ACC112 (cell line): ENCODE data around the gene NUCB2.

Source experiments
- H2AFZ ChIP-seq: fragments of 200-600 bp; sonication (generic); one replicate; pipeline ENCODE4 v1.6.0; 2017; ENCODE audit warnings: antibody characterized with exemption, low read length; ENCODE audit not compliant: unreplicated experiment
- H3K27ac ChIP-seq: fragments of 200-600 bp; sonication (generic); 2 replicates; pipeline ENCODE4 v1.5.1; 2014; ENCODE audit warnings: low read depth, mild to moderate bottlenecking, antibody characterized with exemption, low read length, moderate library complexity
- H3K27me3 ChIP-seq: fragments of 200-600 bp; sonication (generic); 2 replicates; pipeline ENCODE4 v1.6.1; 2014; ENCODE audit warnings: mild to moderate bottlenecking, antibody characterized with exemption, low read length, moderate library complexity, mixed read lengths; ENCODE audit not compliant: insufficient read depth
- H3K36me3 ChIP-seq: fragments of 200-600 bp; sonication (generic); 2 replicates; pipeline ENCODE4 v1.6.1; 2016; ENCODE audit warnings: mild to moderate bottlenecking, antibody characterized with exemption, low read length, moderate library complexity, mixed read lengths; ENCODE audit not compliant: insufficient read depth
- H3K4me1 ChIP-seq: fragments of 200-600 bp; sonication (generic); one replicate; pipeline ENCODE4 v1.6.1; 2016; ENCODE audit warnings: low read length, mixed read lengths; ENCODE audit not compliant: insufficient read depth, unreplicated experiment, control insufficient read depth
- H3K4me3 ChIP-seq: fragments of 200-600 bp; sonication (generic); 2 replicates; pipeline ENCODE4 v1.5.1; 2014; ENCODE audit warnings: mild to moderate bottlenecking, low read depth, low read length
- H3K79me2 ChIP-seq: fragments of 200-600 bp; sonication (generic); one replicate; pipeline ENCODE4 v1.6.0; 2016; ENCODE audit warnings: low read length; ENCODE audit not compliant: control insufficient read depth, unreplicated experiment, insufficient read depth

The NUCB2 gene

DNA sequence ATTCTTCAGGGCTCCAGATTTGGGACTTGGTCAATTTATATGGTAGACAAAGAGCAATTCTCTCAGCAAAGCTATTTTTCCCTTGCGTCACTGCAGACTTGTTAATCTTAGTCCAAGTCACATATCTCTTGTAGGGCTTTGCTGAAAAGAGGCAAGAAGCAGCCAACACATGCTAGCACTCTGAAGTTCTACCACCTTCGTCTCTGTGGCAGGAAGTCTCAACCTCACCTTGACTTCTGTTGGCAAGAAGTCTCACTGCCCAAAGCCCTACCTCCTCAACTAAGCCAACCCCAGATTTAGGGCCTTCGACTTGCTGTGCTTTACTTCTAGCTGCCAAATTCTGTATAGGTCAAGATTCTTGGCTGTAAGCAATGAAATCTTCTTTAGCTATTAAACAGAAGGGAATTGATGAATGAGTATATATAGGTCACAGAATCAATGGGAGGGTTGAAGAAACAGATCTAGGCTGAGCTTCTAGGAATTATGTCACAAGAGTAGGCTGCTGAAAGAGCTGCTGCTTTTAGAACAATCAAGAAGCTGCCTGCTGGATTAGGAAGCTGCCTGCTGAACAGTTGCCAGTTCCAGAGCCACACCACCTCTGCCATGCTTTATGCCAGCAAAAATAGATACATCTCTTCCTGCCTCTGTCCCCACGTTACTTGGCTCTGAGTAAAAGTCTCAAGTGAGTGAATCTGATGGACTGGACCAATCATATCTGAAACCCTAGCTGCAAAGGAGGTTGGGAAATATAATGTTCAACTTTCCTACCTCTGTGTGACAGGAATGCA, 57.5 kb downstream of the NUCB2 start:
- H3K4me1 ChIP-seq = no peaks in the 10 kb centered on the region
- H2AFZ ChIP-seq = no peak overlapping the region
- H3K79me2 ChIP-seq = no peaks in the 10 kb centered on the region
- no peak overlapping the region for H3K4me3 ChIP-seq
- H3K36me3 ChIP-seq = 0 out of 2 replicates have a peak, but pooled peaks cover 5% of the 10 kb centered on the region
- H3K27me3 ChIP-seq = no peaks in the 10 kb centered on the region
- H3K27ac ChIP-seq = no peak overlapping the region

- H3K27ac ChIP-seq = peak overlapping the region; percentile 57
Observed at GRCh38 chr11:17343257-17343656, 66.7 kb downstream of the NUCB2 start.

DNA sequence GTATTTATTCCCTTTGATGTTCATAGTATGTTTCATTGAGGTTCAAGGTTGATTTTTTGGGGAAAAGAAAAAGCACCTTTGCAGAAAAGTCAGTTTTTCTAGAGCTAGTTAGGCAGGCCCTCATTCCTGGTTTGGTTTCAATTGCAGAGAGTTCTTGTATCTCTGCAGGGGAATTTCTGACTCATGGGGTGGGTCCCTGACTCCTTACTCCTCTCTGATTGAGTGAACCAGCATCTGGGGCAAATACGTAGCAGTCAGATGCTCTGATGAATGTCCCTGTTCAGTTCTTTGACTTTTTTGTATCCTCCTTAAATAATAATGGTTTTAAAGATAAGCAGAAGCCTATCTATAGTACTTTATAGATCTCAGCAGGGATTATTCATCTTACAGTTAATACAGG, 67.4 kb downstream of the NUCB2 start:
- Histone ChIP-seq H3K36me3 (no peaks in the 10 kb centered on the region), H2AFZ (no peak overlapping the region), H3K4me1 (peaks cover 12% of the 10 kb centered on the region), H3K27ac (peak overlapping the region; percentile 57), H3K27me3 (no peaks in the 10 kb centered on the region), H3K4me3 (no peak overlapping the region), H3K79me2 (no peaks in the 10 kb centered on the region)

More at GRCh38 chr11:17343257-17343656, 66.7 kb downstream of the NUCB2 start:
- peaks cover 12% of the 10 kb centered on the region for H3K4me1 ChIP-seq
- no peaks in the 10 kb centered on the region for H3K79me2 ChIP-seq
- H3K4me3 ChIP-seq = no peak overlapping the region
- no peak overlapping the region for H2AFZ ChIP-seq
- no peaks in the 10 kb centered on the region for H3K36me3 ChIP-seq
- no peaks in the 10 kb centered on the region for H3K27me3 ChIP-seq

- no peak overlapping the region for H3K27ac ChIP-seq
- no peaks in the 10 kb centered on the region for H3K79me2 ChIP-seq
- no peak overlapping the region for H2AFZ ChIP-seq
- H3K27me3 ChIP-seq = no peaks in the 10 kb centered on the region
- no peaks in the 10 kb centered on the region for H3K36me3 ChIP-seq
- H3K4me3 ChIP-seq = no peak overlapping the region
- H3K4me1 ChIP-seq = peaks cover 12% of the 10 kb centered on the region
Observed at GRCh38 chr11:17347676-17348075, 71.1 kb downstream of the NUCB2 start.

- Histone ChIP-seq H2AFZ (no peak overlapping the region), H3K4me3 (peak overlapping the region; percentile 88), H3K79me2 (peaks cover 4% of the 10 kb centered on the region), H3K36me3 (no peaks in the 10 kb centered on the region), H3K4me1 (peaks cover 8% of the 10 kb centered on the region), H3K27me3 (no peaks in the 10 kb centered on the region), H3K27ac (no peak overlapping the region)
Observed at GRCh38 chr11:17350455-17351171, 74.1 kb downstream of the NUCB2 start.

DNA sequence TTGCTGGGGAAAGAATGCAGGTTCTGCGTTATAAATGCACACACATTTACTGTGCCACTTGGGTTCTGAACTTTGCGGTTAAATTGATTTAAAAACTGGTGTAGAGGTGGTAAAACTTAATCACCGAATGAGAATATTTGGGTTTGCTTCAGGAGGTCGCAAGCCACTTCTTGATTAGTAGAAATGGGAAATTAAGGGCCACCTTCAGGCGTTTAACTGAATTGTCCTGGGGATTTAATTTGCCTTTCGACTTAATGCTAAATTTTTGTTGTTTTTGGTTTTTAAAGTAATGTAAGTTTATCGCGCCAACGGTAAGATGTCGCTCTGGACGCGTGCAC, 74.6 kb downstream of the NUCB2 start:
- no peaks in the 10 kb centered on the region for H3K36me3 ChIP-seq
- peaks cover 4% of the 10 kb centered on the region for H3K79me2 ChIP-seq
- peak overlapping the region; percentile 95 for H2AFZ ChIP-seq
- H3K4me3 ChIP-seq = peak overlapping the region; percentile 88
- peak overlapping the region; percentile 59; the same call in 1 of the 2 replicates for H3K27ac ChIP-seq
- H3K27me3 ChIP-seq = no peaks in the 10 kb centered on the region
- peaks cover 8% of the 10 kb centered on the region for H3K4me1 ChIP-seq

- Histone ChIP-seq H3K27ac (peak within 1 kb of the TSS; percentile 59; the same call in 1 of the 2 replicates), H2AFZ (peak within 1 kb of the TSS; percentile 95)
Observed at GRCh38 chr11:17351510-17352176, 75.1 kb downstream of the NUCB2 start, which contains the start of gene NCR3LG1. Gene NCR3LG1 (plus strand): TSS chr11:17351800. CDS start chr11:17351970, 170 bp downstream.

DNA sequence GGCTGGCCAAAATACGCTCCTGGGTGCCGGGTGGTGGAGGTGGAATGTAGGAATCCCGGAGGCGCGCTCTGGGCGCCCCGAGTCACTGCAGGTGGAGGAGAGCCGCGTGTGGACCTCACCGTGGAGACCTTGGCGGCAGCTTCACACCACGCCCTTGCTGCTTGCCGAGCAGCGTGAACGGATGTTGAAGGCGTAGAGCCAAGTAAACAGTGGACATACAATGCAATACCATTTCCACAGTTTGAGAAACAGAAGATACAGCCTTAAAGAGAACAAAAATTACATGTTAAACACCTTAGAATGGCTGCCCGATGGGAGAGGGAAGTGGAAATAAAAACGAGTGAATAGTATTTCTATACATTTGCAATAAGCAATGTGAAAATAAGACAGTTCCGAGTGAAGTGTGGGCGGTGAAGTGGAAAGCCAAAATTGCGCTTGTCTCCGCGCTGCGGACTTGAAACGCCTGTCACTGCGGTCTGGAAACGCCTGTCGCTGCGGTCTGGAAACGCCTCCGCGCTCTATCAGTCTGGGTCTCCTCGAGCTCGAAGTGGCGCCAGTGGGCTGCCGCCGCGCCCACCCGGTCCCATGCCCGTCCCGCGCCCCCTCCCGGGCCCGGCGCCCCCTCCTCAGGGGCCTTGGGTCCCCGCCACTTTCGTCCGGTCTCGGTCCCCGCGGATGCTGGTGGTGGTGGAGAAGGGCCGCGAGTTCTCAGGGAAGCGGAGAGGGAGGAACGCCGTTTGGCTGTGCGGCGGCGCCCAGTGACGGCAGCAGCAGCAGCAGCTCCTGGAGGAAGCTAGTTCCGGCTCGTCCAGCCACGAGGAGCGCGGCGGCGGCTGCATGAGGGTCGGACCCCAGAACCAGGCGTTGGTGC, 76.6 kb downstream of the NUCB2 start:
- Histone ChIP-seq H3K27me3 (no peaks in the 10 kb centered on the region), H3K36me3 (peaks cover 15% of the 10 kb centered on the region), H3K79me2 (peaks cover 8% of the 10 kb centered on the region), H3K4me3 (peak overlapping the region; percentile 88), H3K27ac (peak overlapping the region; percentile 61), H2AFZ (peak overlapping the region; percentile 100), H3K4me1 (peaks cover 8% of the 10 kb centered on the region)

More at GRCh38 chr11:17351510-17352176, 75.1 kb downstream of the NUCB2 start, which contains the start of gene NCR3LG1:
- Histone ChIP-seq H3K79me2 (peaks cover 8% of the 10 kb centered on the region), H3K4me1 (peaks cover 8% of the 10 kb centered on the region), H3K4me3 (peak within 1 kb of the TSS; percentile 88), H3K27me3 (no peaks in the 10 kb centered on the region), H3K36me3 (peaks cover under 1% of the 10 kb centered on the region; the same call in 1 of the 2 replicates)

DNA sequence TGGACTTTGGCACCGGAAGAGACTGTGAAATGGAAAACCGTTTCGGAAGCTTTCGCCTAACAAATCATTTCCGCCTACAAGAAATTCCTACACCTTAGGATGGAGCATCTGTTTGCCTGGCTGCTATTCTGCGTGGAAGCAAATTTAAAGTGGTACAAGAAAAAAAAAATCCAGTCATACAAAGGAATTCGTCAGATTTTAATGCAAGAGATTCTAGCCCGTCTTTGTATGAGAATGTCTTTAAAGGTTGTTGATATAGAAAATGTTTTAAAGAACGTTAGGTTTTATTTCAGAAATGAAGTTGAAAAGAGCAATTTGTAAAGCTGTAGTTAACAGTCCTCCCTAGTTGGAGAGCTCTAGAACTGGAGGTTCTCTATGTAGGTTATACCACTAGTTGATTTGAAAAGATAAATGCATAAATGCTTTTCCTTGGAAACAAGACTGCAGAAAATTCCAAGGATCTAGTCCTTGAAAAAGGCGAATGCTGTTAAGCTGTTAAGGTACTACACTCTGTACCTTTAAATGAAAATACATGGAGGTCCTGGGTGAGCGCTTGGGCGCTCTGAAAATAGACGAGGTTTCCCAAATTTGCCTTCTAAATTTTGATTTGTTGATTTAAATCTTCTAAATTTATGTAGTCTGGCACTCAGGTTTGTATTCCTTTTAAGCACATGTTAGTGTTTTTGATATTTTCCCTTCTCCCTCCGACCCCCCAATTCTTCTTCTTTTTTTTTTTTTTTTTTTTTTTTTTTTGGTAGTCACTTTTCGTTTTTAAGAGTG, 77.5 kb downstream of the NUCB2 start:
- H3K36me3 ChIP-seq = peaks cover 23% of the 10 kb centered on the region
- H2AFZ ChIP-seq = peak overlapping the region; percentile 100
- peaks cover 8% of the 10 kb centered on the region for H3K79me2 ChIP-seq
- no peaks in the 10 kb centered on the region for H3K27me3 ChIP-seq
- peaks cover 8% of the 10 kb centered on the region for H3K4me1 ChIP-seq
- H3K27ac ChIP-seq = peak overlapping the region; percentile 61
- peak overlapping the region; percentile 88 for H3K4me3 ChIP-seq
